HG02763 (cell line): ENCODE data around the gene TPRA1.

Source experiments
- ATAC-seq: cut with Tn5 transposase; IDR thresholded peaks from one replicate; pipeline ENCODE4 v1.9.1; 2021; ENCODE audit warnings: mild to moderate bottlenecking, moderate library complexity; ENCODE audit not compliant: unreplicated experiment

Gene TPRA1

GRCh38 chr3:127593178-127593577 is 2.6 kb upstream of the TPRA1 start:
- no peak for ATAC-seq

- ATAC-seq, result peak; percentile 33
These were observed 296 bp downstream of the TPRA1 start for GRCh38 chr3:127590282-127590592.

GRCh38 chr3:127589600-127590281 is 792 bp downstream of the TPRA1 start:
- ATAC-seq, result peak; percentile 11

GRCh38 chr3:127588806-127589577 is 1.5 kb downstream of the TPRA1 start:
- no peak for ATAC-seq

GRCh38 chr3:127587876-127588275 is 2.7 kb downstream of the TPRA1 start:
- ATAC-seq, result no peak

- ATAC-seq, result no peak
These were observed 4.6 kb downstream of the TPRA1 start for GRCh38 chr3:127585813-127586413.

- ATAC-seq, result no peak
These were observed 5.2 kb downstream of the TPRA1 start for GRCh38 chr3:127585163-127585812.

- no peak for ATAC-seq
These were observed 5.8 kb downstream of the TPRA1 start for GRCh38 chr3:127584734-127585133.

- no peak for ATAC-seq
These were observed 10.0 kb downstream of the TPRA1 start for GRCh38 chr3:127580327-127581060.

- ATAC-seq, result no peak
These were observed 11.7 kb downstream of the TPRA1 start for GRCh38 chr3:127578802-127579201.

GRCh38 chr3:127578168-127578567 is 12.4 kb downstream of the TPRA1 start:
- ATAC-seq, result no peak

- no peak for ATAC-seq
These were observed 13.1 kb downstream of the TPRA1 start for GRCh38 chr3:127577448-127577847.

- peak; percentile 78 for ATAC-seq
These were observed 15.4 kb downstream of the TPRA1 start for GRCh38 chr3:127574880-127575878.

- ATAC-seq, result no peak
These were observed 16.6 kb downstream of the TPRA1 start for GRCh38 chr3:127573912-127574311.

- ATAC-seq, result no peak
These were observed 17.1 kb downstream of the TPRA1 start for GRCh38 chr3:127573401-127573800.

- ATAC-seq, result no peak
These were observed 17.8 kb downstream of the TPRA1 start for GRCh38 chr3:127572735-127573134.

- ATAC-seq, result no peak
These were observed 18.3 kb downstream of the TPRA1 start for GRCh38 chr3:127572186-127572585.

GRCh38 chr3:127570520-127570919 is 20.0 kb downstream of the TPRA1 start:
- no peak for ATAC-seq

- ATAC-seq, result no peak
These were observed 21.4 kb downstream of the TPRA1 start for GRCh38 chr3:127569160-127569559.

GRCh38 chr3:127568586-127568985 is 21.9 kb downstream of the TPRA1 start:
- no peak for ATAC-seq
